CD14-positive monocyte (primary cell): ENCODE data around the gene SLC51A. TPM values are rescaled to one million over a fixed set of nuclear protein-coding genes. Genes with fewer than 3 reads are reported as not detected.
A peak's percentile ranks its signal among the peaks of the same experiment; 100 is the strongest.

ENCODE experiments used
- DNase-seq, 3 donors: peaks; one replicate each; pipeline ENCODE4 v3.0.0-alpha.2; 2011 to 2022
- H2AFZ ChIP-seq: 2 replicates; pipeline ENCODE4 v1.6.0; 2012; ENCODE audit warnings: mild to moderate bottlenecking, low read depth, low read length, inconsistent platforms; ENCODE audit not compliant: insufficient read depth, poor library complexity, severe bottlenecking
- H3K27ac ChIP-seq, 2 donors: 1 replicate in 1 of 2; 2 replicates in 1 of 2; pipeline ENCODE4 v1.5.1; 2012 to 2013; ENCODE audit warnings: low read length in 2 of 2, control low read depth in 1 of 2, inconsistent platforms in 1 of 2, low read depth in 1 of 2, mild to moderate bottlenecking in 1 of 2
- H3K27me3 ChIP-seq, 2 donors: one replicate each; pipeline versions ENCODE4 v1.6.0 to v1.6.1; 2011 to 2013; ENCODE audit warnings: low read length in 2 of 2; ENCODE audit not compliant: control insufficient read depth in 2 of 2, insufficient read depth in 2 of 2
- H3K36me3 ChIP-seq, 2 donors: replicated peaks in 1 of 2; 1 replicate in 1 of 2; 2 replicates in 1 of 2; pipeline versions ENCODE4 v1.5.1 to v1.6.1; 2012 to 2013; ENCODE audit warnings: low read length in 2 of 2, control low read depth in 1 of 2, inconsistent platforms in 1 of 2, mild to moderate bottlenecking in 1 of 2; ENCODE audit not compliant: insufficient read depth in 2 of 2, control insufficient read depth in 1 of 2
- H3K4me1 ChIP-seq, 2 donors: 1 replicate in 1 of 2; 2 replicates in 1 of 2; pipeline versions ENCODE4 v1.5.1 to v1.6.1; 2012 to 2013; ENCODE audit warnings: low read length in 2 of 2, control low read depth in 1 of 2, inconsistent platforms in 1 of 2, mild to moderate bottlenecking in 1 of 2, moderate library complexity in 1 of 2; ENCODE audit not compliant: insufficient read depth in 2 of 2, control insufficient read depth in 1 of 2
- H3K4me2 ChIP-seq: replicated peaks from 2 replicates; pipeline ENCODE3; 2012; ENCODE audit warnings: low read length, moderate library complexity, mild to moderate bottlenecking; ENCODE audit not compliant: poor library complexity, severe bottlenecking; ENCODE audit errors: extremely low read depth
- H3K4me3 ChIP-seq, 3 experiments: fragments of 200-600 bp in 1 of 3; sonication (generic) in 1 of 3; replicated peaks in 1 of 3; 1 replicate in 2 of 3; 2 replicates in 1 of 3; pipeline ENCODE4 v1.5.1; 2011 to 2013; ENCODE audit warnings: low read length in 3 of 3, mild to moderate bottlenecking in 3 of 3, control low read depth in 2 of 3, low read depth in 2 of 3, inconsistent platforms in 1 of 3, moderate library complexity in 1 of 3
- H3K79me2 ChIP-seq: 2 replicates; pipeline ENCODE4 v1.6.0; 2012; ENCODE audit warnings: mild to moderate bottlenecking, control low read depth, inconsistent platforms, low read length, moderate library complexity; ENCODE audit not compliant: insufficient read depth
- H3K9ac ChIP-seq: 2 replicates; pipeline ENCODE4 v1.6.0; 2017; ENCODE audit warnings: low read length, mild to moderate bottlenecking; ENCODE audit not compliant: insufficient read depth, poor library complexity, severe bottlenecking
- H3K9me3 ChIP-seq, 2 donors: replicated peaks in 1 of 2; 1 replicate in 1 of 2; 2 replicates in 1 of 2; pipeline versions ENCODE4 v1.5.1 to v1.6.1; 2012 to 2013; ENCODE audit warnings: low read length in 2 of 2, control low read depth in 1 of 2; ENCODE audit not compliant: control insufficient read depth in 1 of 2, insufficient read depth in 1 of 2
- H4K20me1 ChIP-seq: 2 replicates; pipeline ENCODE4 v1.6.0; 2012; ENCODE audit warnings: mild to moderate bottlenecking, low read length, control low read depth, moderate library complexity; ENCODE audit not compliant: insufficient read depth
- H3K27ac Mint-ChIP-seq, 7 donors: one replicate each; pipeline ENCODE4 v1.8.0; 2020; ENCODE audit warnings: mild to moderate bottlenecking in 7 of 7, mixed read lengths in 7 of 7, moderate library complexity in 6 of 7, inconsistent platforms in 2 of 7
- H3K27me3 Mint-ChIP-seq, 3 donors: one replicate each; pipeline ENCODE4 v1.8.0; 2021 to 2022; ENCODE audit warnings: low read depth in 3 of 3, mild to moderate bottlenecking in 3 of 3, mixed read lengths in 3 of 3, moderate library complexity in 3 of 3, inconsistent platforms in 1 of 3
- H3K36me3 Mint-ChIP-seq, 2 donors: one replicate each; pipeline ENCODE4 v1.8.0; 2020; ENCODE audit warnings: mixed read lengths in 2 of 2, inconsistent platforms in 1 of 2, mild to moderate bottlenecking in 1 of 2
- H3K4me1 Mint-ChIP-seq: one replicate; pipeline ENCODE4 v1.8.0; 2020; ENCODE audit warnings: mild to moderate bottlenecking, mixed read lengths
- H3K4me3 Mint-ChIP-seq, 2 donors: one replicate each; pipeline ENCODE4 v1.8.0; 2020; ENCODE audit warnings: mild to moderate bottlenecking in 2 of 2, mixed read lengths in 2 of 2, moderate library complexity in 1 of 2
- H3K9me3 Mint-ChIP-seq, 7 donors: one replicate each; pipeline ENCODE4 v1.8.0; 2020 to 2022; ENCODE audit warnings: mixed read lengths in 7 of 7, mild to moderate bottlenecking in 6 of 7, moderate library complexity in 6 of 7, inconsistent platforms in 2 of 7
- WGBS: methylation state at CpG from one replicate; pipeline ENCODE4 v1.1.5; 2013; ENCODE audit warnings: missing lambda C conversion rate; ENCODE audit not compliant: insufficient coverage; 5-methylcytosine and 5-hydroxymethylcytosine counted together
- intact Hi-C, 2 donors: fragments of 100-400 bp; cut with micrococcal nuclease; formaldehyde crosslinking; loops; one replicate each; pipeline versions ENCODE4 v1.15.0 to v1.15.1; 2023
- polyA plus RNA-seq, 3 donors: library from polyadenylated mRNA; depleted of rRNA in 1 of 3; unstranded in 2 of 3; stranded (reverse) in 1 of 3; fragments of 300-500 nt in 2 of 3; fragments of >200 nt in 1 of 3; fragmentation: Illumina TruSeq in 2 of 3; gene quantifications; 1 replicate in 2 of 3; 2 replicates in 1 of 3; pipeline ENCODE4 v1.2.3, GENCODE V29; 2012 to 2021
- TF ChIP-seq, protein P1 (sequence below): fragments of 200-600 bp; IDR thresholded peaks from one replicate; pipeline ENCODE4 v1.8.0; 2022; ENCODE audit warnings: antibody characterized with exemption, mild to moderate bottlenecking

SLC51A gene
- polyA plus RNA-seq, 3 donors: 0.27 to 1.1 (median 0.37) TPM

DNA sequence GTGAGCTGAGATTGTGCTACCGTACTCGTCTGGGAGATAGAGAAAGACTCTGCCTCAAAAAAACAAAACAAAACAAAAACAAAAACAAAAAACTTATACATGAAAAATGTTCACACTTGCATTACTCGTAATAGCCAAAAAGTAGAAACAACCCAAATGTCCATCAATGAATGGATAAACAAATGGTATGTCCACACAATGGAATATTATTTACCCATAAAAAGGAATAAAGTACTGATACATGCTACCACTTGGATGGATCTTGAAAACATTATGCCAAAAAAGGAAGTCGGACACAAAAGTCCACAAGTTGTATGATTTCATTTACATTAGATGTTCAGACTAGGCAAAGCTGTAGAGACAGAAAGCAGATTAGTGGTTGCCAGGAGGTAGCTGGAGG, 44.5 kb downstream of the SLC51A start:
- intact Hi-C loops: no loop called here
- TF ChIP-seq, protein P1, sequence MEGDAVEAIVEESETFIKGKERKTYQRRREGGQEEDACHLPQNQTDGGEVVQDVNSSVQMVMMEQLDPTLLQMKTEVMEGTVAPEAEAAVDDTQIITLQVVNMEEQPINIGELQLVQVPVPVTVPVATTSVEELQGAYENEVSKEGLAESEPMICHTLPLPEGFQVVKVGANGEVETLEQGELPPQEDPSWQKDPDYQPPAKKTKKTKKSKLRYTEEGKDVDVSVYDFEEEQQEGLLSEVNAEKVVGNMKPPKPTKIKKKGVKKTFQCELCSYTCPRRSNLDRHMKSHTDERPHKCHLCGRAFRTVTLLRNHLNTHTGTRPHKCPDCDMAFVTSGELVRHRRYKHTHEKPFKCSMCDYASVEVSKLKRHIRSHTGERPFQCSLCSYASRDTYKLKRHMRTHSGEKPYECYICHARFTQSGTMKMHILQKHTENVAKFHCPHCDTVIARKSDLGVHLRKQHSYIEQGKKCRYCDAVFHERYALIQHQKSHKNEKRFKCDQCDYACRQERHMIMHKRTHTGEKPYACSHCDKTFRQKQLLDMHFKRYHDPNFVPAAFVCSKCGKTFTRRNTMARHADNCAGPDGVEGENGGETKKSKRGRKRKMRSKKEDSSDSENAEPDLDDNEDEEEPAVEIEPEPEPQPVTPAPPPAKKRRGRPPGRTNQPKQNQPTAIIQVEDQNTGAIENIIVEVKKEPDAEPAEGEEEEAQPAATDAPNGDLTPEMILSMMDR: no peak
- H3K36me3 ChIP-seq: peaks cover 47 to 85% of the 10 kb centered on the region in 2 donors
- no peak overlapping the region for H3K9ac ChIP-seq
- no peak for DNase-seq
- H3K4me2 ChIP-seq: no peak overlapping the region
- Mint-ChIP-seq H3K27me3 (no peaks in the 10 kb centered on the region), H3K4me3 (no peak overlapping the region), H3K27ac (peak overlapping the region in 1 of 7 donors; percentile 73), H3K9me3 (no peaks in the 10 kb centered on the region), H3K36me3 (peaks cover 56 to 81% of the 10 kb centered on the region in 2 donors), H3K4me1 (no peaks in the 10 kb centered on the region)
- no CpG with 5 or more reads among the region's 4 CpGs for WGBS
- H3K4me1 ChIP-seq: no peaks in the 10 kb centered on the region
- H3K27ac ChIP-seq: no peak overlapping the region
- H3K27me3 ChIP-seq: no peaks in the 10 kb centered on the region
- peaks cover 35% of the 10 kb centered on the region for H3K79me2 ChIP-seq
- H3K4me3 ChIP-seq: no peak overlapping the region
- H3K9me3 ChIP-seq: no peaks in the 10 kb centered on the region
- H2AFZ ChIP-seq: no peak overlapping the region
- peaks cover 63% of the 10 kb centered on the region for H4K20me1 ChIP-seq

DNA sequence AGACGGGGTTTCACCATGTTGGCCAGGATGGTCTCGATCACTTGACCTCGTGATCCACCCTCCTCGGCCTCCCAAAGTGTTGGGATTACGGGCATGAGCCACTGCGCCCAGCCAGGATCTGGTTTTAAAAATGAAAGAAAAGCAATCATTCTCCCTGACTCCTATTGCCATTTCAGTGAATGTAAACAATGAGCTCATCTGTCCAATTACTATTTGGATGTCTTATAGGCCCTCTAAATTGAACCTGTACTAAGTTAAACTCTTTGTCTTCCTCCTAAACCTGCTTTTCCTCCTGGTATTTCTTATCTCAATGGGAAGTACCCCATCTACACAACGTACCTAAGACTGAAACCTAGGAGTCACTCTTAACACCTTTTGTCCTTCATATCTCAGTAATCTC, 47.5 kb downstream of the SLC51A start:
- Mint-ChIP-seq H3K36me3 (peaks cover 52 to 80% of the 10 kb centered on the region in 2 donors), H3K27ac (no peak overlapping the region), H3K4me3 (no peak overlapping the region), H3K9me3 (peaks cover 0 to 1% (median 0%) of the 10 kb centered on the region in 7 donors), H3K27me3 (peaks cover 0 to 1% (median 0%) of the 10 kb centered on the region in 3 donors), H3K4me1 (peaks cover 6% of the 10 kb centered on the region)
- H3K36me3 ChIP-seq: peaks cover 51 to 80% of the 10 kb centered on the region in 2 donors
- intact Hi-C loops: no loop called here
- TF ChIP-seq, protein P1: no peak
- WGBS: 100% methylated on average over 7 of the region's 7 CpGs
- peaks cover 74% of the 10 kb centered on the region for H4K20me1 ChIP-seq
- no peak overlapping the region for H2AFZ ChIP-seq
- no peak overlapping the region for H3K9ac ChIP-seq
- no peak for DNase-seq
- no peak overlapping the region for H3K27ac ChIP-seq
- H3K4me3 ChIP-seq: no peak overlapping the region
- peaks cover 48% of the 10 kb centered on the region for H3K79me2 ChIP-seq
- H3K4me1 ChIP-seq: peaks cover 5 to 7% of the 10 kb centered on the region in 2 donors
- H3K27me3 ChIP-seq: no peaks in the 10 kb centered on the region
- no peaks in the 10 kb centered on the region for H3K9me3 ChIP-seq
- H3K4me2 ChIP-seq: no peak overlapping the region
